ENCODE data around the gene TMEM156.

DNA sequence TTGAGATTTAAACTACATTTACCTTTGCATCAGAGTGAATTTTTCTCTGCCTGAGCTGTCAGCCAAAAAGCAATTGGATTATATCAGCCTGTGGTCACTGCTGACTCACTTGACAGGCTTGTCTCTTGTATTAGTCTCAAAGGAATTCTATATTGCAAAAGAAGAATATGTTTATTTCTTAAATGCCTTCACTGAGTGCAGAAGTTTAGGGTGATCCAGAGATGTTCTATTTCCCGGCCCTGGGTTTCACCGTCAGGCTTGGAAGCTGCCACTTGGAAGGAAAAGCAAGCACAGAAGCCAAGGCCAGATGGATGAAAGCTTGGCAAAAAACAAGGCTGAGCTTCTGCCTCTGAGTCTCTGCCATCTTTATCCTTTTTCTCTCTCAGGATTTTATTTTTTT is 83.7 kb downstream of the TMEM156 start:
- TF ChIP-seq, protein P1, sequence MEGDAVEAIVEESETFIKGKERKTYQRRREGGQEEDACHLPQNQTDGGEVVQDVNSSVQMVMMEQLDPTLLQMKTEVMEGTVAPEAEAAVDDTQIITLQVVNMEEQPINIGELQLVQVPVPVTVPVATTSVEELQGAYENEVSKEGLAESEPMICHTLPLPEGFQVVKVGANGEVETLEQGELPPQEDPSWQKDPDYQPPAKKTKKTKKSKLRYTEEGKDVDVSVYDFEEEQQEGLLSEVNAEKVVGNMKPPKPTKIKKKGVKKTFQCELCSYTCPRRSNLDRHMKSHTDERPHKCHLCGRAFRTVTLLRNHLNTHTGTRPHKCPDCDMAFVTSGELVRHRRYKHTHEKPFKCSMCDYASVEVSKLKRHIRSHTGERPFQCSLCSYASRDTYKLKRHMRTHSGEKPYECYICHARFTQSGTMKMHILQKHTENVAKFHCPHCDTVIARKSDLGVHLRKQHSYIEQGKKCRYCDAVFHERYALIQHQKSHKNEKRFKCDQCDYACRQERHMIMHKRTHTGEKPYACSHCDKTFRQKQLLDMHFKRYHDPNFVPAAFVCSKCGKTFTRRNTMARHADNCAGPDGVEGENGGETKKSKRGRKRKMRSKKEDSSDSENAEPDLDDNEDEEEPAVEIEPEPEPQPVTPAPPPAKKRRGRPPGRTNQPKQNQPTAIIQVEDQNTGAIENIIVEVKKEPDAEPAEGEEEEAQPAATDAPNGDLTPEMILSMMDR (IDR thresholded peaks at IDR 0.05; ENCODE audit: low read depth, low read length, missing input control) = no peak
- TF ChIP-seq JUND (IDR thresholded peaks at IDR 0.05) (no peak), GABPA (IDR thresholded peaks at IDR 0.05 in 1 of 2, conservative IDR thresholded peaks at IDR 0.05 in 1 of 2) (no peak), FOXA1 (IDR thresholded peaks at IDR 0.05) (no peak), SP1 (IDR thresholded peaks at IDR 0.05) (no peak), RAD21 (IDR thresholded peaks at IDR 0.05) (no peak), TAF1 (conservative IDR thresholded peaks at IDR 0.05) (no peak), YY1 (IDR thresholded peaks at IDR 0.05) (no peak), RXRA (IDR thresholded peaks at IDR 0.05) (no peak), EGR1 (IDR thresholded peaks at IDR 0.05; ENCODE audit: low read depth in 2 of 2) (no peak)
- TF ChIP-seq, protein P2, sequence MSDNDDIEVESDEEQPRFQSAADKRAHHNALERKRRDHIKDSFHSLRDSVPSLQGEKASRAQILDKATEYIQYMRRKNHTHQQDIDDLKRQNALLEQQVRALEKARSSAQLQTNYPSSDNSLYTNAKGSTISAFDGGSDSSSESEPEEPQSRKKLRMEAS (IDR thresholded peaks at IDR 0.05) = no peak
- TF ChIP-seq, protein P3, sequence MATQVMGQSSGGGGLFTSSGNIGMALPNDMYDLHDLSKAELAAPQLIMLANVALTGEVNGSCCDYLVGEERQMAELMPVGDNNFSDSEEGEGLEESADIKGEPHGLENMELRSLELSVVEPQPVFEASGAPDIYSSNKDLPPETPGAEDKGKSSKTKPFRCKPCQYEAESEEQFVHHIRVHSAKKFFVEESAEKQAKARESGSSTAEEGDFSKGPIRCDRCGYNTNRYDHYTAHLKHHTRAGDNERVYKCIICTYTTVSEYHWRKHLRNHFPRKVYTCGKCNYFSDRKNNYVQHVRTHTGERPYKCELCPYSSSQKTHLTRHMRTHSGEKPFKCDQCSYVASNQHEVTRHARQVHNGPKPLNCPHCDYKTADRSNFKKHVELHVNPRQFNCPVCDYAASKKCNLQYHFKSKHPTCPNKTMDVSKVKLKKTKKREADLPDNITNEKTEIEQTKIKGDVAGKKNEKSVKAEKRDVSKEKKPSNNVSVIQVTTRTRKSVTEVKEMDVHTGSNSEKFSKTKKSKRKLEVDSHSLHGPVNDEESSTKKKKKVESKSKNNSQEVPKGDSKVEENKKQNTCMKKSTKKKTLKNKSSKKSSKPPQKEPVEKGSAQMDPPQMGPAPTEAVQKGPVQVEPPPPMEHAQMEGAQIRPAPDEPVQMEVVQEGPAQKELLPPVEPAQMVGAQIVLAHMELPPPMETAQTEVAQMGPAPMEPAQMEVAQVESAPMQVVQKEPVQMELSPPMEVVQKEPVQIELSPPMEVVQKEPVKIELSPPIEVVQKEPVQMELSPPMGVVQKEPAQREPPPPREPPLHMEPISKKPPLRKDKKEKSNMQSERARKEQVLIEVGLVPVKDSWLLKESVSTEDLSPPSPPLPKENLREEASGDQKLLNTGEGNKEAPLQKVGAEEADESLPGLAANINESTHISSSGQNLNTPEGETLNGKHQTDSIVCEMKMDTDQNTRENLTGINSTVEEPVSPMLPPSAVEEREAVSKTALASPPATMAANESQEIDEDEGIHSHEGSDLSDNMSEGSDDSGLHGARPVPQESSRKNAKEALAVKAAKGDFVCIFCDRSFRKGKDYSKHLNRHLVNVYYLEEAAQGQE (IDR thresholded peaks at IDR 0.05) = no peak
- TF ChIP-seq, protein P4, sequence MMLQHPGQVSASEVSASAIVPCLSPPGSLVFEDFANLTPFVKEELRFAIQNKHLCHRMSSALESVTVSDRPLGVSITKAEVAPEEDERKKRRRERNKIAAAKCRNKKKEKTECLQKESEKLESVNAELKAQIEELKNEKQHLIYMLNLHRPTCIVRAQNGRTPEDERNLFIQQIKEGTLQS (IDR thresholded peaks at IDR 0.05) = no peak
